Activated CD8-positive, alpha-beta memory T cell treated with anti-CD3 and anti-CD28 coated beads for 36 hours (primary cell): ENCODE measurements around the gene SPOCD1. TPM values are rescaled to one million over a fixed set of nuclear protein-coding genes. Genes with fewer than 3 reads are reported as not detected.

Source experiments
- CTCF ChIA-PET: fragments of 350-600 bp; sonication (Branson Sonifier 250); formaldehyde crosslinking; loops from one replicate; lab custom pipeline; 2021; ENCODE audit warnings: antibody characterized with exemption; lab: Charles Lee
- POLR2A ChIA-PET: fragments of 350-600 bp; sonication (Branson Sonifier 250); formaldehyde crosslinking; loops from one replicate; lab custom pipeline; 2021; ENCODE audit warnings: antibody characterized with exemption; lab: Charles Lee
- total RNA-seq, 2 experiments: library from RNA; stranded (reverse); gene quantifications; one replicate each; pipeline ENCODE4 v1.2.3, GENCODE V29; 2021

The SPOCD1 gene
- total RNA-seq, 2 experiments from 2014 or later = not detected

DNA sequence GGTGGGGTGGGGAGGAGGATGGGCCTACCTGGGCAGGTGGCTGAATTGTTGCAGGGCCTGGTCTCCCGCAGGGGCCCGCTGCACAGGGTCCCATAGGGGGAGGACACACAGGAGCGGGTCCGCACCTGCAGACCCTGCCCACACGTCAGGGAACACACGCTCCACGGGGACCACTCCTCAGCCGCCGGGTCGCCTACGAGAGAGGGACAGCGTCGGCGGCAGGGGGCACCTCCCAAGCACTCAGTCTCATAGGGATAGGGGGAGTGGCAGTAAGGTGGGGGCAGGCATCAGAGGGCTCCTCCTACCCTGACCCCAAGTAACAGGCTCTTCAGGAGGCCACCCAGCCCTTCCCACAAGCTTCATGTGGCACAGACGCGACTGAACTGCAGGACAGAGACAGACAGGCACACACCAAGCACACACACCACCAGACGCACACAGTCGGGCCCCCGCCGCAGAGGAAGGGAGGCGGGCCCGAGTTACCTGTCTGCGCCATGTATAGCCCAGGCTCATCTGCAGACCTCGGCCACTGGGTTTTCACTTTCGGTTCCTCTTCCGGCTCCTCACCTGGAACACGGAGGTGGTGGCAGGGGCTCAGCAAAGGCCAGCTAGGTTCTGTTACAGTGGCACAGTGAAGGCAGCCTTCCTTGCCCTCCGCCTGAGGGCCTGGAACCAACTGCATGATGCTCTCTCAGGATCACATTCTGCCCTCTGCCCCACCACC is 71.5 kb downstream of the SPOCD1 start:
- POLR2A ChIA-PET = no interaction called here
- CTCF ChIA-PET = interaction anchor here (2.0 to 2.4 kb wide), 3 partner anchors 40 to 79 kb away, joined by 11 to 21 read pairs (median 20); partner anchors contain the start of gene COL16A1

DNA sequence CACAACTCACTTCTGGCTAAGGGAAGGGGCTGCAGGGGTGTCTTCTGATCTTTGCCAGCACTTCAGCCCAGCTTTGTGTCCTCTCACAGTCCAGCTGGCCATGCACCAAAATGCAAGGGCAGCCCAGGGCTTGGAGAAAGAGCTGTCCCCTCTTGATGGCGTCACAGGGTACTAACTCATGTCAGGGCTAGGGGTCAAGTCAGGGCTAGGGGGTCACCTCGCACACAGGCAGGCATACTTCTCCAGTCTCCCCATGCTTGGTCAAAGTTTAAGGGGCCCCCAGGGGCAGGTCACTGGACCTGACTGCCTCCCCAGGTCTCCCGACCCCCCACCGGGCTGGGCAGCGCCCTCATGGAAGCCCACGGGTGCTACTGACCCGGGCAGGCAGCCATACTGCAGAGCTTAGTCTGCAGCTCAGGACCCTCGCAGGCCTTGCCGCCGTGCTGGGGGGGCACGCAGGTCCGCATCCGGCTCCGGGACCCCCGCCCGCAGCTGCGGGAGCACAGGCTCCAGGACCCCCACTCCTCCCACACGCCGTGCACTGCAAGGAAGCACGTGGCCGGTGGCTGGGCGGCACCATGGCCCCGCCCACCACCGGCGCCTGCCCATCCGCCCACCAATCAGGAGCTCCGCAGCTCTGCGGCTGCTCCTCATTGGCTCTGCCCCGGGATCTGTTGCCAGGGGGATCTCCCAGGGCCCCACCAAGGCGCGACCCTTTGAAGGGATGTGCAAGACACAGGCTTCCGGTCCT is 73.2 kb downstream of the SPOCD1 start:
- POLR2A ChIA-PET = no interaction called here
- CTCF ChIA-PET = no interaction called here

Other genes with a start within 250 kb of the SPOCD1 start
- not detected for gene TINAGL1, start 239.5 kb downstream of the SPOCD1 start, total RNA-seq
- gene HCRTR1, start 198.3 kb downstream of the SPOCD1 start, total RNA-seq = not detected
- 10 to 100 TPM; 63.2 to 64.7 TPM for gene PEF1, start 171.1 kb downstream of the SPOCD1 start, total RNA-seq
- not detected for gene COL16A1, start 112.0 kb downstream of the SPOCD1 start, total RNA-seq
- under 1 TPM; 0.13 to 0.32 TPM for gene ADGRB2, start 51.7 kb downstream of the SPOCD1 start, total RNA-seq
- gene PTP4A2, start 122.3 kb upstream of the SPOCD1 start, total RNA-seq = 100 to 1,000 TPM; 397 to 398 TPM
- 100 to 1,000 TPM; 208 to 212 TPM for gene KHDRBS1, start 197.8 kb upstream of the SPOCD1 start, total RNA-seq